CD4-positive, alpha-beta memory T cell (primary cell): ENCODE measurements around the gene PABPC1L. TPM values are rescaled to one million over a fixed set of nuclear protein-coding genes. Genes with fewer than 3 reads are reported as not detected.

Experiments
- CTCF ChIA-PET: fragments of 350-600 bp; sonication (Branson Sonifier 250); formaldehyde crosslinking; loops from one replicate; lab custom pipeline; 2021; ENCODE audit warnings: inconsistent platforms; ENCODE audit not compliant: partially characterized antibody; lab: Charles Lee
- POLR2A ChIA-PET: fragments of 350-600 bp; sonication (Branson Sonifier 250); formaldehyde crosslinking; loops from one replicate; lab custom pipeline; 2021; ENCODE audit not compliant: partially characterized antibody; lab: Charles Lee
- DNase-seq, 5 donors: peaks; one replicate each; pipeline versions ENCODE4 v3.0.0 to v3.0.0-alpha.2; 2020 to 2022; ENCODE audit warnings: mixed read lengths in 1 of 5
- H3K27ac ChIP-seq: one replicate; pipeline ENCODE4 v1.7.0; 2013; ENCODE audit warnings: low read depth, low read length
- H3K27me3 ChIP-seq: 2 replicates; pipeline ENCODE4 v1.7.0; 2013; ENCODE audit warnings: mild to moderate bottlenecking, low read length, moderate library complexity; ENCODE audit not compliant: insufficient read depth
- H3K36me3 ChIP-seq: 2 replicates; pipeline ENCODE4 v1.7.0; 2013; ENCODE audit warnings: mild to moderate bottlenecking, low read length, moderate library complexity; ENCODE audit not compliant: insufficient read depth
- H3K4me1 ChIP-seq: 2 replicates; pipeline ENCODE4 v1.7.0; 2013; ENCODE audit warnings: mild to moderate bottlenecking, low read length, moderate library complexity; ENCODE audit not compliant: insufficient read depth
- H3K4me3 ChIP-seq, 2 donors: one replicate each; pipeline ENCODE4 v1.7.0; 2013; ENCODE audit warnings: low read length in 2 of 2, mild to moderate bottlenecking in 1 of 2
- H3K9me3 ChIP-seq, 2 donors: one replicate each; pipeline ENCODE4 v1.7.0; 2013; ENCODE audit warnings: low read length in 2 of 2, control low read depth in 1 of 2; ENCODE audit not compliant: control insufficient read depth in 1 of 2
- H3K27ac Mint-ChIP-seq, 7 donors: one replicate each; pipeline ENCODE4 v1.8.0; 2020 to 2021; ENCODE audit warnings: mixed read lengths in 7 of 7, mild to moderate bottlenecking in 6 of 7, inconsistent platforms in 3 of 7, moderate library complexity in 3 of 7
- H3K27me3 Mint-ChIP-seq, 2 donors: one replicate each; pipeline ENCODE4 v1.8.0; 2020 to 2021; ENCODE audit warnings: mixed read lengths in 2 of 2
- H3K36me3 Mint-ChIP-seq, 2 donors: one replicate each; pipeline ENCODE4 v1.8.0; 2020 to 2021; ENCODE audit warnings: mixed read lengths in 2 of 2, inconsistent platforms in 1 of 2, mild to moderate bottlenecking in 1 of 2
- H3K4me1 Mint-ChIP-seq, 4 donors: one replicate each; pipeline ENCODE4 v1.8.0; 2020 to 2021; ENCODE audit warnings: mixed read lengths in 4 of 4, mild to moderate bottlenecking in 1 of 4
- H3K4me3 Mint-ChIP-seq, 8 donors: one replicate each; pipeline ENCODE4 v1.8.0; 2020 to 2021; ENCODE audit warnings: mixed read lengths in 8 of 8, mild to moderate bottlenecking in 7 of 8, moderate library complexity in 6 of 8, inconsistent platforms in 3 of 8
- H3K9me3 Mint-ChIP-seq, 8 donors: one replicate each; pipeline ENCODE4 v1.8.0; 2020 to 2021; ENCODE audit warnings: mixed read lengths in 8 of 8, mild to moderate bottlenecking in 5 of 8, inconsistent platforms in 3 of 8, moderate library complexity in 1 of 8
- intact Hi-C: fragments of 100-400 bp; cut with micrococcal nuclease; formaldehyde crosslinking; loops from one replicate; pipeline ENCODE4 v1.15.1; 2023
- polyA plus RNA-seq, 2 donors: library from polyadenylated mRNA; unstranded; fragments of 300-500 nt; fragmentation: Illumina TruSeq; gene quantifications; one replicate each; pipeline ENCODE4 v1.2.3, GENCODE V29; 2021
- total RNA-seq, 2 experiments: library from RNA; stranded (reverse); gene quantifications; one replicate each; pipeline ENCODE4 v1.2.3, GENCODE V29; 2021

Gene PABPC1L
- total and polyA plus RNA-seq, 4 experiments from 2014 or later: 0.42 to 50.0 (median 46.5) TPM; not detected in 1

GRCh38 chr20:44958276-44958675 is 48.4 kb downstream of the PABPC1L start:
- DNase-seq: no peak
- Mint-ChIP-seq H3K27me3 (no peaks in the 10 kb centered on the region), H3K36me3 (peaks cover 33 to 34% of the 10 kb centered on the region in 2 donors), H3K27ac (peak overlapping the region in 2 of 7 donors; percentile 54 to 84), H3K4me3 (peak overlapping the region in 7 of 8 donors; percentile 94 to 100 (median 98)), H3K9me3 (no peaks in the 10 kb centered on the region), H3K4me1 (peaks cover 34 to 46% (median 40%) of the 10 kb centered on the region in 4 donors)
- Histone ChIP-seq H3K4me1 (peaks cover 32% of the 10 kb centered on the region), H3K27me3 (no peaks in the 10 kb centered on the region), H3K9me3 (no peaks in the 10 kb centered on the region), H3K4me3 (no peak overlapping the region), H3K27ac (no peak overlapping the region), H3K36me3 (peaks cover 32% of the 10 kb centered on the region)
- intact Hi-C loops: loop anchor here (5.0 kb wide), 1 partner anchor 34 kb away; no protein-coding TSS in a partner anchor
- POLR2A ChIA-PET: interaction anchor here (0.7 to 7.9 kb wide), 9 partner anchors 9 to 205 kb away, joined by 3 to 78 read pairs (median 3); no protein-coding TSS in a partner anchor
- CTCF ChIA-PET: interaction anchor here (1.2 to 5.3 kb wide), 7 partner anchors 9 to 138 kb away, joined by 3 to 25 read pairs (median 5); no protein-coding TSS in a partner anchor

- Histone ChIP-seq H3K27me3 (no peaks in the 10 kb centered on the region), H3K4me3 (peak overlapping the region; percentile 54 to 67), H3K27ac (peak overlapping the region; percentile 66), H3K4me1 (peaks cover 32% of the 10 kb centered on the region), H3K9me3 (no peaks in the 10 kb centered on the region), H3K36me3 (peaks cover 23% of the 10 kb centered on the region)
- intact Hi-C loops: loop anchor here (5.0 kb wide), 1 partner anchor 33 kb away; no protein-coding TSS in a partner anchor
- ChIA-PET POLR2A (interaction anchor here (1.1 to 7.9 kb wide), 8 partner anchors 8 to 137 kb away, joined by 3 to 78 read pairs (median 8); partner anchors contain the start of gene YWHAB), CTCF (interaction anchor here (1.1 to 5.3 kb wide), 16 partner anchors 8 to 137 kb away, joined by 3 to 28 read pairs (median 5); partner anchors contain the start of gene YWHAB)
- peak in 1 of 5 donors; percentile 36 for DNase-seq
- Mint-ChIP-seq H3K4me1 (peaks cover 34 to 48% (median 36%) of the 10 kb centered on the region in 4 donors), H3K27ac (peak overlapping the region in 6 of 7 donors; percentile 84 to 98 (median 96)), H3K4me3 (peak overlapping the region; percentile 94 to 100 (median 98)), H3K9me3 (no peaks in the 10 kb centered on the region), H3K27me3 (no peaks in the 10 kb centered on the region), H3K36me3 (peaks cover 24 to 26% of the 10 kb centered on the region in 2 donors)
Observed at GRCh38 chr20:44959082-44959637, 49.3 kb downstream of the PABPC1L start.

DNA sequence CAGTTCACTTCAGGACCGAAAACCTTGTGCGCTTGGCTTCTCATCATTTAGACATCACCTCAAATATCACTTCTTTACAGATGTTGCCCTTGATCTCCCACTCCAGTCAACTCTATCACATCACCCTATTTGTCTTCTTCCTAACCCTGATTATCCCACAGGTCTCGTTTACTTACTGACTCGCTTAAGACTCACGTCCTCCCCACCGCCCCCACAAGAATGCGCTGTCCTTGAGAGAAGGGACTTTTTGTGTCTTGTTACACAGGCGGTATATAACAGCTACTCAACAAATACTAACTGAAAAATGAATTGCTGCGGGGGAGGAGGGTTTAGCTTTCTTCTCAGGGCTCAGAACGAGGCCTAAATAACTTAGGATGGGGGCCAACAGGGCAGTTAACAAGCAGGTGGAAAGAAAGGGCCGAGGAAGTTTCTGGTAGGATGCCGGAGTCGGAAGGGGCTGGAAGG is 49.8 kb downstream of the PABPC1L start:
- H3K9me3 Mint-ChIP-seq: no peaks in the 10 kb centered on the region
- peak overlapping the region; percentile 54 to 67 for H3K4me3 ChIP-seq
- peaks cover 34 to 48% (median 36%) of the 10 kb centered on the region in 4 donors for H3K4me1 Mint-ChIP-seq
- no peaks in the 10 kb centered on the region for H3K27me3 Mint-ChIP-seq
- H3K36me3 ChIP-seq: peaks cover 18% of the 10 kb centered on the region
- CTCF ChIA-PET: interaction anchor here (0.9 to 5.3 kb wide), 14 partner anchors 12 to 136 kb away, joined by 3 to 28 read pairs (median 5); partner anchors contain the start of gene YWHAB
- POLR2A ChIA-PET: interaction anchor here (1.0 to 7.9 kb wide), 8 partner anchors 11 to 136 kb away, joined by 3 to 78 read pairs (median 6); partner anchors contain the start of gene YWHAB
- peak overlapping the region; percentile 66 for H3K27ac ChIP-seq
- peak overlapping the region; percentile 84 to 98 (median 96) for H3K27ac Mint-ChIP-seq
- DNase-seq: peak; percentile 42 to 83 (median 44)
- peak overlapping the region; percentile 94 to 100 (median 98) for H3K4me3 Mint-ChIP-seq
- peaks cover 32% of the 10 kb centered on the region for H3K4me1 ChIP-seq
- H3K27me3 ChIP-seq: no peaks in the 10 kb centered on the region
- H3K9me3 ChIP-seq: no peaks in the 10 kb centered on the region
- peaks cover 20 to 23% of the 10 kb centered on the region in 2 donors for H3K36me3 Mint-ChIP-seq
- intact Hi-C loops: loop anchor here (2.0 to 10.0 kb wide), 3 partner anchors 19 to 745 kb away; partner anchors contain the start of gene OSER1

- CTCF ChIA-PET: interaction anchor here (0.8 to 5.3 kb wide), 16 partner anchors 9 to 136 kb away, joined by 3 to 28 read pairs (median 5); partner anchors contain the start of gene YWHAB
- H3K36me3 Mint-ChIP-seq: peaks cover 15 to 17% of the 10 kb centered on the region in 2 donors
Observed at GRCh38 chr20:44960103-44960852, 50.4 kb downstream of the PABPC1L start, which contains the start of gene TOMM34. TOMM34 (minus strand) TSS chr20:44960397; CDS start chr20:44960333, 64 bp downstream.

GRCh38 chr20:44961011-44961869 is 51.4 kb downstream of the PABPC1L start:
- peak overlapping the region in 5 of 7 donors; percentile 23 to 99 (median 95) for H3K27ac Mint-ChIP-seq
- H3K36me3 Mint-ChIP-seq: peaks cover 7 to 12% of the 10 kb centered on the region in 2 donors
- Histone ChIP-seq H3K9me3 (no peaks in the 10 kb centered on the region), H3K27me3 (no peaks in the 10 kb centered on the region), H3K27ac (peak overlapping the region; percentile 66), H3K4me3 (no peak overlapping the region), H3K4me1 (peaks cover 42% of the 10 kb centered on the region), H3K36me3 (peaks cover 2% of the 10 kb centered on the region)
- POLR2A ChIA-PET: interaction anchor here (0.6 to 7.9 kb wide), 9 partner anchors 16 to 974 kb away, joined by 3 to 78 read pairs (median 4); partner anchors contain the start of gene YWHAB
- H3K4me1 Mint-ChIP-seq: peaks cover 39 to 60% (median 45%) of the 10 kb centered on the region in 4 donors
- no peaks in the 10 kb centered on the region for H3K27me3 Mint-ChIP-seq
- intact Hi-C loops: loop anchor here (2.0 to 10.0 kb wide), 2 partner anchors 18 to 746 kb away; partner anchors contain the start of gene OSER1
- no peak for DNase-seq
- CTCF ChIA-PET: interaction anchor here (0.8 to 5.3 kb wide), 9 partner anchors 10 to 135 kb away, joined by 3 to 28 read pairs (median 12); no protein-coding TSS in a partner anchor
- H3K4me3 Mint-ChIP-seq: peak overlapping the region in 5 of 8 donors; percentile 36 to 100 (median 96)
- no peaks in the 10 kb centered on the region for H3K9me3 Mint-ChIP-seq

More at GRCh38 chr20:44960103-44960852, 50.4 kb downstream of the PABPC1L start, which contains the start of gene TOMM34:
- peak within 1 kb of the TSS; percentile 66 for H3K27ac ChIP-seq
- Mint-ChIP-seq H3K4me3 (peak within 1 kb of the TSS; percentile 94 to 100 (median 98)), H3K27me3 (no peaks in the 10 kb centered on the region), H3K4me1 (peaks cover 35 to 51% (median 38%) of the 10 kb centered on the region in 4 donors), H3K27ac (peak within 1 kb of the TSS; percentile 84 to 99 (median 96)), H3K9me3 (no peaks in the 10 kb centered on the region)
- no peaks in the 10 kb centered on the region for H3K27me3 ChIP-seq
- peak; percentile 89 to 91 (median 90) for DNase-seq
- peaks cover 12% of the 10 kb centered on the region for H3K36me3 ChIP-seq
- POLR2A ChIA-PET: interaction anchor here (0.6 to 7.9 kb wide), 10 partner anchors 11 to 975 kb away, joined by 3 to 78 read pairs (median 5); partner anchors contain the start of gene YWHAB
- intact Hi-C loops: loop anchor here (2.0 to 10.0 kb wide), 2 partner anchors 19 to 745 kb away; partner anchors contain the start of gene OSER1
- peak within 1 kb of the TSS; percentile 54 to 67 for H3K4me3 ChIP-seq
- peaks cover 34% of the 10 kb centered on the region for H3K4me1 ChIP-seq
- H3K9me3 ChIP-seq: no peaks in the 10 kb centered on the region
